Measurements from ENCODE around the gene OR4C12. TPM values are rescaled to one million over a fixed set of nuclear protein-coding genes. Genes with fewer than 3 reads are reported as not detected.
"Not testable (repeated sequence)": the region's sequence is repeated elsewhere in the genome, so short reads cannot be mapped to it uniquely, and the experiment has no call there.

The OR4C12 gene
- total RNA-seq, 1 donor from 2014 or later = not detected

GRCh38 chr11:49952091-49952490 lies 30.2 kb downstream of the OR4C12 start, which contains the start of gene OR4C13:
Gene OR4C13, plus strand, starts transcription at chr11:49952391. Its CDS starts 32 bp downstream, at chr11:49952423.
- Histone ChIP-seq H4K20me1 (ENCODE audit: low read depth) (no peaks in the 10 kb centered on the region), H3K79me2 (ENCODE audit: low read depth) (no peaks in the 10 kb centered on the region), H3K27me3 (no peaks in the 10 kb centered on the region), H3K9ac (no peak within 1 kb of the TSS), H3K27ac (no peak within 1 kb of the TSS), H2AFZ (replicated peaks) (no peak within 1 kb of the TSS), H3F3A (ENCODE audit: low read depth) (no peaks in the 10 kb centered on the region), H3K9me3 (ENCODE audit: low read depth) (peaks cover 17% of the 10 kb centered on the region), H3K36me3 (no peaks in the 10 kb centered on the region), H3K4me2 (no peak within 1 kb of the TSS), H3K4me3 (no peak within 1 kb of the TSS), H3K4me1 (no peaks in the 10 kb centered on the region)
- no peak within 1 kb of the TSS for H3K27ac Mint-ChIP-seq
- H3K9me3 Mint-ChIP-seq = peaks cover 22% of the 10 kb centered on the region
- TF ChIP-seq EZH2 (IDR thresholded peaks at IDR 0.05) (no peak), CTCF (IDR thresholded peaks at IDR 0.05) (no peak), EZH2phosphoT487 (IDR thresholded peaks at IDR 0.05) (no peak)
- H3K4me1 Mint-ChIP-seq = no peaks in the 10 kb centered on the region
- DNase-seq (ENCODE audit: low spot score) = no peak
- no peaks in the 10 kb centered on the region for H3K36me3 Mint-ChIP-seq
- no peak within 1 kb of the TSS for H3K4me3 Mint-ChIP-seq
- peaks cover 3% of the 10 kb centered on the region for H3K27me3 Mint-ChIP-seq (ENCODE audit: insufficient read depth, low read depth)

- not testable (repeated sequence) for H2AFZ ChIP-seq (replicated peaks); H4K20me1 ChIP-seq (ENCODE audit: low read depth); H3K27ac ChIP-seq; H3K9ac ChIP-seq; DNase-seq (ENCODE audit: low spot score); H3K36me3 Mint-ChIP-seq; H3K27me3 Mint-ChIP-seq (ENCODE audit: insufficient read depth, low read depth); H3K4me1 ChIP-seq; H3K4me2 ChIP-seq; H3F3A ChIP-seq (ENCODE audit: low read depth); H3K36me3 ChIP-seq; H3K4me1 Mint-ChIP-seq; H3K27ac Mint-ChIP-seq; H3K79me2 ChIP-seq (ENCODE audit: low read depth); H3K4me3 Mint-ChIP-seq; H3K27me3 ChIP-seq; H3K4me3 ChIP-seq
- H3K9me3 ChIP-seq (ENCODE audit: low read depth) = peaks cover 14% of the 10 kb centered on the region
- H3K9me3 Mint-ChIP-seq = peaks cover 23% of the 10 kb centered on the region
Measured at GRCh38 chr11:49948701-49949100, 33.6 kb downstream of the OR4C12 start.

Other genes with a start within 250 kb of the OR4C12 start
- not detected in 2 replicates for gene OR4C13, start 30.1 kb downstream of the OR4C12 start, total RNA-seq (ENCODE audit: low replicate concordance)
- gene OR4C45, start 50.3 kb upstream of the OR4C12 start, total RNA-seq (ENCODE audit: low replicate concordance) = not detected in 2 replicates

All from neural progenitor cell (in vitro differentiated cells).